Astrocyte of the spinal cord (primary cell): ENCODE measurements around the gene BCAS3.

ENCODE experiments used
- DNase-seq: peaks from one replicate; pipeline ENCODE4 v3.0.0; 2011; ENCODE audit warnings: low read depth, low spot score
- H3K4me3 ChIP-seq: 2 replicates; pipeline ENCODE4 v1.5.1; 2011; ENCODE audit warnings: low read depth, mild to moderate bottlenecking, low read length, moderate library complexity
- in situ Hi-C: cut with HindIII; loops from 2 replicates; pipeline ENCODE4 v1.10.0; 2017; ENCODE audit warnings: low sequenced_read_pairs
- TF ChIP-seq, protein P1 (sequence below): IDR thresholded peaks from 2 replicates; pipeline ENCODE4 v1.5.1; 2012; ENCODE audit warnings: low read depth, mild to moderate bottlenecking, low read length, inconsistent platforms

Gene BCAS3

DNA sequence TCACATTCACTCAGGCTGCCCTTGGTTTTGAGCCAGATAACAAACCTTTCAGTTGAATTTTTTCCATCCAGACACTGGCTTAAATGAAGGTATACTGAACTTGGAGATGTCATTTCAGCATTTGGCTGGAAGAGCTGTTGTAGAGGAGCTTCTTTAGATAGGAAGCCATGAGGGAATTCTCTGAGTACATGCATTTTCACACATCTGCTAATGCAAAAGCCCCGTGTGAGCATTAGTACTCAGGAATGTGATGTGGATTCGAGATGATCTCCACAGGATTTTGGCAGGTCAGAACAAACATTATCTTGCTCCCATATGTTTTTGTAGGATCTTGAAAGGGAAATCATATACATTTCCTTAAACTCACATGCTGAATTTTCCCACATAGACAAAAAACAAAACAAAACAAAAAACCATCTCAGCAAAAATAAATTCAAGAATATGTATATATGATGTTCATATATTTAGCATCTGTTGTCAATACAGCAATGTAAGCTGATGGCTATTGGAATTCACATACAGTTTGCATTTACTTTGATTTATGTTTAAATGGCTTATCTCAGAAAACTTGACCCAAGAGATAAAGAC is 444.8 kb downstream of the BCAS3 start:
- in situ Hi-C loops = no loop called here
- TF ChIP-seq, protein P1, sequence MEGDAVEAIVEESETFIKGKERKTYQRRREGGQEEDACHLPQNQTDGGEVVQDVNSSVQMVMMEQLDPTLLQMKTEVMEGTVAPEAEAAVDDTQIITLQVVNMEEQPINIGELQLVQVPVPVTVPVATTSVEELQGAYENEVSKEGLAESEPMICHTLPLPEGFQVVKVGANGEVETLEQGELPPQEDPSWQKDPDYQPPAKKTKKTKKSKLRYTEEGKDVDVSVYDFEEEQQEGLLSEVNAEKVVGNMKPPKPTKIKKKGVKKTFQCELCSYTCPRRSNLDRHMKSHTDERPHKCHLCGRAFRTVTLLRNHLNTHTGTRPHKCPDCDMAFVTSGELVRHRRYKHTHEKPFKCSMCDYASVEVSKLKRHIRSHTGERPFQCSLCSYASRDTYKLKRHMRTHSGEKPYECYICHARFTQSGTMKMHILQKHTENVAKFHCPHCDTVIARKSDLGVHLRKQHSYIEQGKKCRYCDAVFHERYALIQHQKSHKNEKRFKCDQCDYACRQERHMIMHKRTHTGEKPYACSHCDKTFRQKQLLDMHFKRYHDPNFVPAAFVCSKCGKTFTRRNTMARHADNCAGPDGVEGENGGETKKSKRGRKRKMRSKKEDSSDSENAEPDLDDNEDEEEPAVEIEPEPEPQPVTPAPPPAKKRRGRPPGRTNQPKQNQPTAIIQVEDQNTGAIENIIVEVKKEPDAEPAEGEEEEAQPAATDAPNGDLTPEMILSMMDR = no peak
- DNase-seq = no peak
- H3K4me3 ChIP-seq = no peak overlapping the region

DNA sequence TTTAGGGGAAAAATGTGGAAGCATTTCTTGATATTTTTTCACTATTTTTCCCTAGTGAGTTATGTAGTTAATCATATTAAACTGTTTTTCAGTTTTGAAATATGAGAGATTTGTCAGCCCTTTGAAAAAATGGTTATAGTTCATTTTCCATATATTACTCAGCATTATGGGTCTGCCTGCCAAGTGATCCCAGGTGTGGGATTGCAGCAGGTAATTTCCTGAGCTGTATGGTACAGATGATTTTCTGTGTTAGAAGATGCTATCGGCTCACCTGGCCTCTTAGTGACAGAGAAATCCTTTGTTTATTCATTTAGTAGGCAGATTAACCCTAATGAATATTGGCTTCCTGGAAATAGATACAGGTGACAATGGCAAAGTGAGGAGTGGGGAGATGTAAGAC is 446.9 kb downstream of the BCAS3 start:
- in situ Hi-C loops = no loop called here

DNA sequence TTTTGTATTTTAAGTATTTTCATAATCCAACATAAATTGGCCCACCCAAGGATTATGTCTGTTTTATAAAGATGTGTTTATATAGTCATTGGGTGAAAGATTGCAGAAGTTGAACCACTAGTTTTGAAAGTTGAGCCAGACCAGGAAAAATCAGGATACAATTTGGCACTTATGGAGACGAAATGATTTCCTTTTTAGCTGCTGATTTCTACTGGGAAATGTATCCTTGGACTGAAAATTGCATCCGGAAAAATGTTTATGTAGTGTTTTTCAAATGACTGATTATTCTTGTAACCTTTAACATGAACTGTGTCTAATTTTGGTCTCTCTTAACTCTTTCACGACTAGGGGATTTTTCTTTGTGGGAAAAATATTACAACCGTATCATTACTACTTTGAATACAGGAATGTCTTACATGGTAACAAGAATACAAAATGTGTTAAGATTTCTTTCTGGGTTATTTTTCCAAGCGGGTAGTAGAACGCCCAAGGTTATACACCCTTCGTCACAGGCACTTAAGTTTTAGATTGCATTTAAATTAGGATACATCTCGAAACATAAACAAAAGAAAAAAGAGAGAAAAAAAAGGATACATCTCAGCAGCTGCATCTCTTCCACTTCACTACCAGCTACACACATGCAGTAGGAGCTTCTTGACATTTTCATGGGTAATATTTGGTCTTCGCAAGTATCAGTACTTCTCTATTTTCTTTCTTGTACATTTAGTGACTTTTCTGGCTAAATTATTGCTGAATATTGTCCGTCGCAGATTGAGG is 449.0 kb downstream of the BCAS3 start:
- in situ Hi-C loops = no loop called here
- DNase-seq = no peak
- TF ChIP-seq, protein P1 = no peak

More for the DNA sequence above, 446.9 kb downstream of the BCAS3 start:
- H3K4me3 ChIP-seq = no peak overlapping the region
- no peak for DNase-seq
- TF ChIP-seq, protein P1 = no peak

DNA sequence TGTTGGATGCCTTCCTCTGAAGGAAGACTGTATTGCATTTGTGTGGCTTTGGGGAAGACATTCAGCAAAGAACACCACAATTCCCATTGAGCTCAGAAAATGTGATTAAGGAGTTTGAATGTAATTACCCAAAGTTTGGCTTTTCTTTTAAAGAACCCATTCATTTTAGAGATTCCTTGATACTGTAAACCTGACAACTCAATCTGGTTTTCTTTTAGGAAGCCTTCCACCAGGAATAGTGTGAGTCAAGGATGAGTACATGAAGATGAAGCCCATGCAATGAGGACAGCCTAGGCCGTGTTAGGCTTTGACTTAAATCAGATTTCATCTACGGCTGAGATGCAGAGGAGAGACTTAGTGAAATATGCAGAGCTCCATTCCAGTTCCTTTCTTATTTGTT is 450.3 kb downstream of the BCAS3 start:
- H3K4me3 ChIP-seq = no peak overlapping the region
- no peak for DNase-seq
- TF ChIP-seq, protein P1 = no peak
- in situ Hi-C loops = no loop called here

More for the DNA sequence above, 449.0 kb downstream of the BCAS3 start:
- no peak overlapping the region for H3K4me3 ChIP-seq

DNA sequence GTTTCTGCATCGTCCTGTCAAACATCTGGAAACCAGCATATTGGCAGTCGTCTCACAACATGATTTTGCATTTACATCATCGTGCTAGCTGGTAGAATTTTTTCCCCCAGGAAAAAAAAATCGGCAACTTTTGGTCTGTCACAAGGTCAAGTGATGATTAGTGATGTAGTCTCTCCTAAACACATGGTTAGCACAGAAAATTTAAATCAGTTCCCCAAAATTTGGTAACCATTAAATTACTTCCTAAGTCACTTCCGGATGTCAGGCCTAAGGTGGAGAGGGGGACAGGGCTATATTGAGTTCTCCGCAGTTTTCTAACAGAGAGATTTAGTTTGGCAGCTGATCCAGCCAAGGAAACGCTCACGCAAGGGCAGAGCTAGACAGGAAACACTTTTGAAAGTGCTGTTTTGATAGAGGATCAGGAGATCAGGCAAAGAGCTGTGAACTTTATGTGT is 451.0 kb downstream of the BCAS3 start:
- no peak for DNase-seq
- no peak overlapping the region for H3K4me3 ChIP-seq
- TF ChIP-seq, protein P1 = no peak
- in situ Hi-C loops = no loop called here

DNA sequence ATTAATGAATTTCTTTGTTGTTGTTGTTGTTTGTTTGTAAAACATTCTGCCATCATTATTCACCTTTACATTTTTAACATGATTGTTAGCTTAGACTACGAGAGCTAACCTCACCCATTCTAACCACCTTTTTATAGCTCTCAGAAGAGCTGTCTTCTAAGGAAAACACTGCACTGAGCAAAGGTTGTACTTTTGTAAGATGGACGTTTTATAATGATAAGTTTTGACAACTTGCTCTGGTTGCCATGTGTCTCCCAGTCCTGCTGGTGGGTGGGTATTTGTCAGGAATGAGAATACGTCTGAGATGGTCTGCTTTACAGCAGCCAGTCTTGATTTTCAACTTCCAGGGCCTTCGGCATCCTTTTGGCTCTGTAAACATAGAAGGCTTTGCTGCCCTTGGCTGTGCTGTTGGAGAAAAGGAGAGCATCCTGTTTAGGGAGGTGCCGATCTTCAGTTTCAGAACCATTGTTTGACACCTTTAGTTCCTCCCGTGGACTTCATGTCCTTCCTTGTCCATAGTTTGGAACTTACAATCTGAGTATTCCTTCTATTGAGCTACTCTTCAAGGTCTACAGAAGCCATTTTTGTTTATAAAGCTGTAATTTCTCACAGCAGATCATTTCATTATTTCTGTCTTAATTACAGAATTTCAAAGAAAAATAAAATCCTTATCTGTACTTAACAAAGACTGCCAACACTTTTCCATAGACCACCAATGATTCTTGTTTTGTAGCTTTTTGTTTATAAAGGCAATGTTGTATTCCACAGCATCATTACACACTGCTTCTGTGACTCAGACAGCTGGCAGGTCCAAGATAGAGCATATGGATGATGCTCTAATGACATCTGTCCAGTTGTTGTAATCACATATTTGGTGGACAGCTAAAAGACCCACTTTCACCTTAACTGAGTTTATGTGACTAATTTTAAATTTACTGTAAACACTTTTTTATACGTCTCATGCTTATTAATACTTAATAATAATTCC is 451.9 kb downstream of the BCAS3 start:
- in situ Hi-C loops = no loop called here
- no peak for DNase-seq
- TF ChIP-seq, protein P1 = no peak

More for the DNA sequence above, 451.9 kb downstream of the BCAS3 start:
- no peak overlapping the region for H3K4me3 ChIP-seq
